GM23248 (cell line): ENCODE results near the gene ZC3H4. TPM values are rescaled to one million over a fixed set of nuclear protein-coding genes. Genes with fewer than 3 reads are reported as not detected.

Experiments
- DNase-seq: peaks from one replicate; pipeline ENCODE4 v3.0.0-alpha.2; 2015
- H2AFZ ChIP-seq: fragments of 200-600 bp; sonication (generic); 2 replicates; pipeline ENCODE4 v1.6.1; 2016; ENCODE audit warnings: antibody characterized with exemption
- H3F3A ChIP-seq: fragments of 200-600 bp; sonication (generic); 2 replicates; pipeline ENCODE4 v1.6.1; 2016; ENCODE audit warnings: mild to moderate bottlenecking, antibody characterized with exemption, mixed run types; ENCODE audit not compliant: insufficient read depth
- H3K27ac ChIP-seq: fragments of 200-600 bp; sonication (generic); 2 replicates; pipeline ENCODE4 v1.5.1; 2016; ENCODE audit warnings: mild to moderate bottlenecking
- H3K27me3 ChIP-seq: fragments of 200-600 bp; sonication (generic); replicated peaks from 2 replicates; pipeline ENCODE4 v1.6.1; 2016; ENCODE audit warnings: mild to moderate bottlenecking; ENCODE audit not compliant: insufficient read depth
- H3K36me3 ChIP-seq: fragments of 200-600 bp; sonication (generic); 2 replicates; pipeline ENCODE4 v1.6.1; 2016; ENCODE audit warnings: low read depth, mild to moderate bottlenecking
- H3K4me1 ChIP-seq: fragments of 200-600 bp; sonication (generic); 2 replicates; pipeline ENCODE4 v1.6.1; 2016; ENCODE audit warnings: mild to moderate bottlenecking; ENCODE audit not compliant: insufficient read depth
- H3K4me2 ChIP-seq: fragments of 200-600 bp; sonication (generic); one replicate; pipeline ENCODE4 v1.6.1; 2016; ENCODE audit warnings: mild to moderate bottlenecking; ENCODE audit not compliant: unreplicated experiment
- H3K4me3 ChIP-seq: fragments of 200-600 bp; sonication (generic); 2 replicates; pipeline ENCODE4 v1.5.1; 2016; ENCODE audit warnings: mild to moderate bottlenecking
- H3K79me2 ChIP-seq: fragments of 200-600 bp; sonication (generic); 2 replicates; pipeline ENCODE4 v1.6.1; 2016; ENCODE audit warnings: mild to moderate bottlenecking; ENCODE audit not compliant: insufficient read depth
- H3K9ac ChIP-seq: fragments of 200-600 bp; sonication (generic); 2 replicates; pipeline ENCODE4 v1.6.1; 2016; ENCODE audit warnings: mild to moderate bottlenecking
- H3K9me2 ChIP-seq: fragments of 200-600 bp; sonication (generic); 2 replicates; pipeline ENCODE4 v1.6.1; 2016; ENCODE audit warnings: mixed run types, mild to moderate bottlenecking, moderate library complexity; ENCODE audit not compliant: insufficient read depth
- H3K9me3 ChIP-seq: fragments of 200-600 bp; sonication (generic); one replicate; pipeline ENCODE4 v1.6.1; 2017; ENCODE audit warnings: low read depth
- H4K20me1 ChIP-seq: fragments of 200-600 bp; sonication (generic); 2 replicates; pipeline ENCODE4 v1.6.0; 2016; ENCODE audit not compliant: insufficient read depth
- EZH2 ChIP-seq: fragments of 200-600 bp; sonication (generic); IDR thresholded peaks from 2 replicates; pipeline ENCODE4 v1.6.1; 2018; ENCODE audit warnings: antibody characterized with exemption, mild to moderate bottlenecking; ENCODE audit not compliant: insufficient read depth, poor library complexity, severe bottlenecking
- EZH2phosphoT487 ChIP-seq: fragments of 200-600 bp; sonication (generic); IDR thresholded peaks from 2 replicates; pipeline ENCODE4 v1.6.1; 2018; ENCODE audit warnings: antibody characterized with exemption, moderate library complexity, mild to moderate bottlenecking, low read depth; ENCODE audit not compliant: insufficient read depth
- WGBS, 2 experiments: methylation state at CpG; one replicate each; pipeline ENCODE4 v1.1.6; 2015 to 2017; ENCODE audit warnings: low lambda C conversion rate in 2 of 2, low coverage in 1 of 2; ENCODE audit errors: missing lambda C conversion rate in 2 of 2; 5-methylcytosine and 5-hydroxymethylcytosine counted together
- in situ Hi-C: fragments of 300-500 bp; cut with MboI; formaldehyde crosslinking; loops from 2 replicates; pipeline ENCODE4 v1.15.0; 2020
- polyA plus RNA-seq: library from polyadenylated mRNA; unstranded; fragments of >200 nt; fragmentation: Nextera tagmentation; extraction: Ambion mirVana; gene quantifications from 2 replicates; pipeline ENCODE4 v1.2.1, GENCODE V29; 2016
- total RNA-seq: library from RNA; depleted of rRNA; stranded (reverse); fragments of >200 nt; shearing (Covaris generic); gene quantifications from 2 replicates; pipeline ENCODE4 v1.2.3, GENCODE V29; 2014

ZC3H4 gene
- total and polyA plus RNA-seq, 2 experiments from 2014 or later, result 6.0 to 9.9 TPM

DNA sequence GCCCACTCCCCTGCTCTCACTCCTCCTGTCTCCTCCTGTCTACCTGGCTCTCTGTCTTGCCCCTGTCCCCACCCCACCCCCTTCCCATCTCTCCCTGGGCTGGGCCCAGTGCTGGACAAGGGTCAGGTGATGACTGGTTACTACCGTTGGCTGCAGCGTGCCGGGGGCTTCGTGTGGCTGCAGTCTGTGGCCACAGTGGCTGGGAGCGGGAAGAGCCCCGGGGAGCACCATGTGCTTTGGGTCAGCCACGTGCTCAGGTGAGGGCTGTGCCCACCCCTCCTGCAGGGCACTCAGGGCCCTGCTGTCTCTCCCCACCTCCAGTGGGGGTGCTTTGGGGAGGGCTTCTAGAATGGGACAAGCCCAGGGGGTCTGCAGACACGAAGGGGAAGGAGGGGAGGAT is 72.7 kb downstream of the ZC3H4 start:
- Histone ChIP-seq H3K36me3 (no peaks in the 10 kb centered on the region), H3K4me3 (no peak overlapping the region), H3K9me3 (no peaks in the 10 kb centered on the region), H4K20me1 (no peaks in the 10 kb centered on the region), H3F3A (no peaks in the 10 kb centered on the region), H3K9ac (no peak overlapping the region), H3K4me2 (no peak overlapping the region), H3K9me2 (no peaks in the 10 kb centered on the region), H3K79me2 (no peaks in the 10 kb centered on the region), H2AFZ (no peak overlapping the region), H3K27ac (no peak overlapping the region), H3K27me3 (no peaks in the 10 kb centered on the region), H3K4me1 (peaks cover 7% of the 10 kb centered on the region)
- in situ Hi-C loops, result no loop called here
- no peak for DNase-seq
- TF ChIP-seq EZH2phosphoT487 (no peak), EZH2 (no peak)
- 80 to 85% methylated on average over 7 to 8 of the region's 8 CpGs for whole genome bisulfite sequencing, 2 experiments

DNA sequence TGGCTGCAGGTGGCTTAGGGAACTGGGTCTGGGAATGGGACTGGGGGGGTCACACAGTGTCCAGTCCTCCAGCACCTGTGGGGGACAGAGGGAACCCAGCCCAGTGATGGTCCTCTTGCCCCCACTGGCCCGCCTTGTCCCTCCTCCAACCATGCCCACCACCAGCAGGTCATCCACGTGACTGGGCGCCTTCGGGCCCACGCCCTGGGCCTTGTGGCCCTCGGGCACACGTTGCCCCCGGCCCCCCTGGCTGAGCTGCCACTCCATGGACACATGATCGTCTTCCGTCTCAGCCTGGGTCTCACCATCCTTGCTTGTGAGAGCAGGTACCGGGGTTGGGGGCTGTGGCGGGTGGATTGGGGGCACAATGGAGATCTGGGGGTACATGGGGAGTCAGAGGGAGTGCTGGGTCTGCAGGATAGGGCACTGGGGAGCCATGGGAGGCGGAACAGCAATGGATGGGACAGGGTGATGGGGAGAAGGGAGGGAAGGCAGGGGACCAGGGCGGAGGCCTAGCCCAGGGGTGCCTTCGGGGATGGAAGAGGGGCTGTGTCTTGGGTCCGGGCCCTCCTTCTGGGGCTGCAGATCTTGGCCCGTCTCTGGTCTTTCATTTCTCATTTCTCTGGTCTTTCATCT is 74.2 kb downstream of the ZC3H4 start:
- no peaks in the 10 kb centered on the region for H3K79me2 ChIP-seq
- 84 to 92% methylated on average over 16 to 17 of the region's 17 CpGs for WGBS, 2 experiments
- H3K4me2 ChIP-seq, result no peak overlapping the region
- no peak overlapping the region for H3K27ac ChIP-seq
- no peak overlapping the region for H2AFZ ChIP-seq
- no peaks in the 10 kb centered on the region for H3K27me3 ChIP-seq
- H3K4me3 ChIP-seq, result no peak overlapping the region
- TF ChIP-seq EZH2phosphoT487, result no peak
- TF ChIP-seq EZH2, result no peak
- H4K20me1 ChIP-seq, result no peaks in the 10 kb centered on the region
- no peaks in the 10 kb centered on the region for H3K9me3 ChIP-seq
- H3K4me1 ChIP-seq, result peaks cover 13% of the 10 kb centered on the region
- in situ Hi-C loops, result no loop called here
- peaks cover 9% of the 10 kb centered on the region for H3F3A ChIP-seq
- H3K9ac ChIP-seq, result no peak overlapping the region
- no peaks in the 10 kb centered on the region for H3K9me2 ChIP-seq
- no peak for DNase-seq
- no peaks in the 10 kb centered on the region for H3K36me3 ChIP-seq

DNA sequence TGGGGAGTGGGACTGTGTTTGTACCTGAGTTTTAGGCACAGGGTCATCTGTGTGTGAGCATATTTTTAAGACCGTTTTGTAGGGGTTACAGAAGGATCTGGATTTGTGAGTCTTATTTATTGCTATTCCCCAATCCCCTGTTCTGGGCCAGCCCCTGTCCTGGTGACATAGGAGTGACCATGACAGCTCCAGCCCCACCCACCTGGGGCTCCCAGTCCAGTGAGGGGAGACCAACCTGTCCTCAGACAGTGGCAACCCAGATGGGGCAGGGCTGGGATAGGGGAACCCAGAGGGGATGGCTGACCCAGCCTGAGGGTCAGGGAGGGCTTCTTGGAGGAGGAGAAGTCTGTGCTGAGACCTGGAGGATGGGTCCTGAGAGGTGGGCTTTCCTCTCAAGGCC is 75.8 kb downstream of the ZC3H4 start:
- peaks cover 9% of the 10 kb centered on the region for H3F3A ChIP-seq
- no peaks in the 10 kb centered on the region for H4K20me1 ChIP-seq
- no peaks in the 10 kb centered on the region for H3K9me2 ChIP-seq
- H3K9me3 ChIP-seq, result no peaks in the 10 kb centered on the region
- DNase-seq, result no peak
- no peak overlapping the region for H3K4me3 ChIP-seq
- H3K36me3 ChIP-seq, result no peaks in the 10 kb centered on the region
- in situ Hi-C loops, result no loop called here
- H2AFZ ChIP-seq, result no peak overlapping the region
- H3K79me2 ChIP-seq, result no peaks in the 10 kb centered on the region
- WGBS, 2 experiments, result 15 to 58% methylated on average over 1 of the region's 1 CpG
- no peak overlapping the region for H3K9ac ChIP-seq
- no peak for TF ChIP-seq EZH2
- no peaks in the 10 kb centered on the region for H3K27me3 ChIP-seq
- H3K27ac ChIP-seq, result no peak overlapping the region
- H3K4me1 ChIP-seq, result peaks cover 13% of the 10 kb centered on the region
- no peak overlapping the region for H3K4me2 ChIP-seq

DNA sequence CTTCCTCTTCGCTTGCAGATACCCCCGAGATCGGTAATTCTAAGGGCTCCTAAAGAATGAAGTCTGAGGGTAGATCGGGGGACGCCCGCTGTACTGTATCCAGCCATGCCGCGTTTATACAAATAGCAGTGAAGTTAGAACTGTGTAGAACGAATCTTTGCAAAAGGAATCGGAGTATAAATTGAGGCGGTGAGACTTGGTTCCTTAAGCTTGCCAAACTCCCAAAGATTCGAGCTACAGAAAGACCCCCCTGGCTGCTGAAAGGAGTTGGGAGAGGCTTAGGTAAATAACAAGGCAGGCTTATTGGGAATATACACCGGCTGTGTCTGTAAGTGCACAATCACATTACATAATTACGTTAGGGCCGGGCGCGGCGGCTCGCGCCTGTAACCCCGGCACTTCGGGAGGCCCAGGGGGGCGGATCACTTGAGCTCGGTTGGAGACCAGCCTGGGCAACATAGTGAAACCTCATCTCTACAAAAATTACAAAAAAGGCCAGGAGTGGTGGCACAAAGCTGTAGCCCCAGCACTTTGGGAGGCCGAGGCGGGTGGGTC is 77.4 kb downstream of the ZC3H4 start:
- Histone ChIP-seq H3K4me1 (peaks cover 13% of the 10 kb centered on the region), H3K27me3 (no peaks in the 10 kb centered on the region), H2AFZ (peak overlapping the region; percentile 94), H3K9me3 (no peaks in the 10 kb centered on the region), H3K4me3 (peak overlapping the region; percentile 71), H3K36me3 (no peaks in the 10 kb centered on the region), H3K79me2 (no peaks in the 10 kb centered on the region), H3K27ac (peak overlapping the region; percentile 29; the same call in 1 of the 2 replicates), H4K20me1 (no peaks in the 10 kb centered on the region), H3K9ac (peak overlapping the region; percentile 67), H3K4me2 (peak overlapping the region; percentile 89), H3F3A (peaks cover 9% of the 10 kb centered on the region), H3K9me2 (no peaks in the 10 kb centered on the region)
- peak; percentile 46 for DNase-seq
- WGBS, 2 experiments, result 10 to 15% methylated on average over 26 of the region's 26 CpGs
- TF ChIP-seq EZH2 (no peak), EZH2phosphoT487 (no peak)
- in situ Hi-C loops, result no loop called here
